ENCODE measurements around the gene UIMC1.

- no peak for TF ChIP-seq CTCF (IDR thresholded peaks at IDR 0.05)
- TF ChIP-seq EP300 (IDR thresholded peaks at IDR 0.05), result no peak
- no peak for TF ChIP-seq POLR2A (IDR thresholded peaks at IDR 0.05)
Measured at GRCh38 chr5:176873541-176874172, 132.9 kb downstream of the UIMC1 start.
